OCI-LY1 (cell line): ENCODE results near the gene EML5.

Experiments used
- H2AFZ ChIP-seq: fragments of 200-600 bp; sonication (generic), shearing (Covaris generic); 2 replicates; pipeline ENCODE4 v1.6.0; 2014; ENCODE audit warnings: antibody characterized with exemption, mild to moderate bottlenecking, low read length
- H3F3A ChIP-seq: fragments of 200-600 bp; sonication (generic), shearing (Covaris generic); 2 replicates; pipeline ENCODE4 v1.6.0; 2014; ENCODE audit warnings: mild to moderate bottlenecking, antibody characterized with exemption, low read length, moderate library complexity; ENCODE audit not compliant: insufficient read depth
- H3K27ac ChIP-seq: fragments of 200-600 bp; sonication (generic); 2 replicates; pipeline ENCODE4 v1.5.1; 2014; ENCODE audit warnings: low read length, mixed run types, mild to moderate bottlenecking, low read depth; ENCODE audit not compliant: poor library complexity, severe bottlenecking
- H3K27me3 ChIP-seq: fragments of 200-600 bp; sonication (generic); 2 replicates; pipeline ENCODE4 v1.6.0; 2014; ENCODE audit warnings: antibody characterized with exemption, mild to moderate bottlenecking, low read length, moderate library complexity; ENCODE audit not compliant: insufficient read depth
- H3K36me3 ChIP-seq: fragments of 200-600 bp; sonication (generic); 2 replicates; pipeline ENCODE4 v1.6.1; 2014; ENCODE audit warnings: mild to moderate bottlenecking, antibody characterized with exemption, low read length, moderate library complexity, mixed read lengths; ENCODE audit not compliant: insufficient read depth
- H3K4me1 ChIP-seq: fragments of 200-600 bp; sonication (generic); 2 replicates; pipeline ENCODE4 v1.5.1; 2014; ENCODE audit warnings: mild to moderate bottlenecking, low read length, moderate library complexity; ENCODE audit not compliant: insufficient read depth, severe bottlenecking
- H3K4me2 ChIP-seq: fragments of 200-600 bp; sonication (generic), shearing (Covaris generic); 2 replicates; pipeline ENCODE4 v1.6.1; 2014; ENCODE audit warnings: low read length
- H3K4me3 ChIP-seq: fragments of 200-600 bp; sonication (generic); 2 replicates; pipeline ENCODE4 v1.5.1; 2014; ENCODE audit warnings: low read length, low read depth, mild to moderate bottlenecking, mixed read lengths; ENCODE audit not compliant: poor library complexity, severe bottlenecking
- H3K79me2 ChIP-seq: fragments of 200-600 bp; shearing (Covaris generic); 2 replicates; pipeline ENCODE4 v1.6.1; 2016; ENCODE audit warnings: mixed run types, low read length, mixed read lengths; ENCODE audit not compliant: insufficient read depth
- H3K9ac ChIP-seq: fragments of 200-600 bp; sonication (generic), shearing (Covaris generic); 2 replicates; pipeline ENCODE4 v1.6.1; 2014; ENCODE audit warnings: mild to moderate bottlenecking, low read length, mixed read lengths
- H3K9me2 ChIP-seq: fragments of 200-600 bp; sonication (generic), shearing (Covaris generic); 2 replicates; pipeline ENCODE4 v1.6.1; 2014; ENCODE audit warnings: low read depth, mild to moderate bottlenecking, low read length, mixed read lengths
- H3K9me3 ChIP-seq: fragments of 200-600 bp; shearing (Covaris generic); 2 replicates; pipeline ENCODE4 v1.6.1; 2014; ENCODE audit warnings: low read length, mixed read lengths
- H4K20me1 ChIP-seq: fragments of 200-600 bp; sonication (generic), shearing (Covaris generic); 2 replicates; pipeline ENCODE4 v1.6.0; 2016; ENCODE audit warnings: mild to moderate bottlenecking, low read length; ENCODE audit not compliant: insufficient read depth
- EZH2 ChIP-seq: fragments of 200-600 bp; sonication (generic), shearing (Covaris generic); IDR thresholded peaks from 2 replicates; pipeline ENCODE4 v1.8.0; 2017; ENCODE audit warnings: borderline replicate concordance, mixed run types, mild to moderate bottlenecking, antibody characterized with exemption, low read length, moderate library complexity, mixed read lengths
- TF ChIP-seq, protein P1 (sequence below): fragments of 200-600 bp; sonication (generic), shearing (Covaris generic); IDR thresholded peaks from 2 replicates; pipeline ENCODE4 v1.5.1; 2017; ENCODE audit warnings: mild to moderate bottlenecking, antibody characterized with exemption, low read length, moderate library complexity, mixed read lengths

The EML5 gene

DNA sequence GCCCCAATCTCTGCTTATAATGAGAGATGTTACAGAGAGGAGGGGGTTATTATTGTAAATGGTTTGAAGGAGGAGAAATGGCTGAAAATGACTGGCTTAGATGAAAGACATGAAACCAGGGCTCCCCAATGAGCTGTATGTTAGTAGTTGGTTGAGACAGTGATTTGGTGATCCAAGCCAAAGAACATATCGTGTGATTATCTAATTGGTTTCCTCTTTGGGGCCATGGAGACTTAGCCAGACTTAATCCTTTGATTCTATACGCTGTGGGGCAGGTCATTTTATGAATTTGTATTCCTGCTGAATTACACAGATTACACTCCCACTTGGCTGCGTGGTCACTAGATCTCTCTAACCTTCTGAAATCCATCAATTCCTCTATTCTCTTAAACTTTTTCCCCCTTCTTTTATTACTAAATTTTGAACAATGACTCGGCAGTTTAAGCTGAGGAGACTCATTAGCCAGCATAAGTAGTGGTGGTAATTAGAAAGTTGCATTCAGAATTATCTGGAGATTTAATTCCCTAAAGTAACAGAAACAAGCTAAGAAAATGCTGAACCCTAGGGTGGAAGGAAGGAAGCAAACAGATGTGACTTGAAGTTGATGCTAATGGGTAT lies 37.0 kb upstream of the EML5 start:
- Histone ChIP-seq H3K4me2 (no peak overlapping the region), H3K36me3 (no peaks in the 10 kb centered on the region), H3K4me3 (no peak overlapping the region), H3K27me3 (no peaks in the 10 kb centered on the region), H2AFZ (no peak overlapping the region), H3K9me2 (no peaks in the 10 kb centered on the region), H3F3A (no peaks in the 10 kb centered on the region), H3K9me3 (no peaks in the 10 kb centered on the region), H3K9ac (no peak overlapping the region), H3K79me2 (no peaks in the 10 kb centered on the region), H3K4me1 (peaks cover 5% of the 10 kb centered on the region), H4K20me1 (no peaks in the 10 kb centered on the region), H3K27ac (no peak overlapping the region)
- TF ChIP-seq, protein P1, sequence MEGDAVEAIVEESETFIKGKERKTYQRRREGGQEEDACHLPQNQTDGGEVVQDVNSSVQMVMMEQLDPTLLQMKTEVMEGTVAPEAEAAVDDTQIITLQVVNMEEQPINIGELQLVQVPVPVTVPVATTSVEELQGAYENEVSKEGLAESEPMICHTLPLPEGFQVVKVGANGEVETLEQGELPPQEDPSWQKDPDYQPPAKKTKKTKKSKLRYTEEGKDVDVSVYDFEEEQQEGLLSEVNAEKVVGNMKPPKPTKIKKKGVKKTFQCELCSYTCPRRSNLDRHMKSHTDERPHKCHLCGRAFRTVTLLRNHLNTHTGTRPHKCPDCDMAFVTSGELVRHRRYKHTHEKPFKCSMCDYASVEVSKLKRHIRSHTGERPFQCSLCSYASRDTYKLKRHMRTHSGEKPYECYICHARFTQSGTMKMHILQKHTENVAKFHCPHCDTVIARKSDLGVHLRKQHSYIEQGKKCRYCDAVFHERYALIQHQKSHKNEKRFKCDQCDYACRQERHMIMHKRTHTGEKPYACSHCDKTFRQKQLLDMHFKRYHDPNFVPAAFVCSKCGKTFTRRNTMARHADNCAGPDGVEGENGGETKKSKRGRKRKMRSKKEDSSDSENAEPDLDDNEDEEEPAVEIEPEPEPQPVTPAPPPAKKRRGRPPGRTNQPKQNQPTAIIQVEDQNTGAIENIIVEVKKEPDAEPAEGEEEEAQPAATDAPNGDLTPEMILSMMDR, result no peak
- no peak for TF ChIP-seq EZH2

DNA sequence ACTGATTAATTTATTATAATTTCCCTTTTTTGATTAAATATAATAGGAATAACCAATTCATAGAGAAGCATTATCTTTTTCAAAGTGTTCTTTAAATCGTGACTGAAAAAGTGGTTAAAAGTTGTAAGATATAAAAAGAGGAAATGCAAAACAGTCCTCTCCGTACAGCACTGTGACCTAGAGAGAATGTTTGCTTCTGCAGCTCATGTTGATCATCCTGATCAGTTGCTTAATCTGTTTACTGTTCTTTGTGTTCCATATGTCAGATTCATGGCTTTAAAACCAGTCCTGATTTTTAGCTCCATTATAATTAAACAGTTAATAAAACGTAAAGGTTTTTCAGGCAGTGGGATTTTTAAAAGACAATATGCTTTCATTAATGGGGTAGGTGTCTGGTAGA lies 36.4 kb upstream of the EML5 start:
- no peaks in the 10 kb centered on the region for H3K36me3 ChIP-seq
- H4K20me1 ChIP-seq, result no peaks in the 10 kb centered on the region
- H3F3A ChIP-seq, result no peaks in the 10 kb centered on the region
- no peak overlapping the region for H3K4me2 ChIP-seq
- H3K9me3 ChIP-seq, result no peaks in the 10 kb centered on the region
- H3K79me2 ChIP-seq, result no peaks in the 10 kb centered on the region
- no peak overlapping the region for H3K4me3 ChIP-seq
- no peaks in the 10 kb centered on the region for H3K9me2 ChIP-seq
- no peak overlapping the region for H3K27ac ChIP-seq
- no peak overlapping the region for H2AFZ ChIP-seq
- no peaks in the 10 kb centered on the region for H3K27me3 ChIP-seq
- H3K9ac ChIP-seq, result no peak overlapping the region
- TF ChIP-seq EZH2, result no peak
- TF ChIP-seq, protein P1, result no peak
- peaks cover 7% of the 10 kb centered on the region for H3K4me1 ChIP-seq

- no peaks in the 10 kb centered on the region for H3K9me3 ChIP-seq
- no peak overlapping the region for H3K4me3 ChIP-seq
- TF ChIP-seq, protein P1, result no peak
- TF ChIP-seq EZH2, result no peak
- no peak overlapping the region for H2AFZ ChIP-seq
- no peaks in the 10 kb centered on the region for H3K36me3 ChIP-seq
- no peaks in the 10 kb centered on the region for H3K9me2 ChIP-seq
- H3K27ac ChIP-seq, result no peak overlapping the region
- no peaks in the 10 kb centered on the region for H3K27me3 ChIP-seq
- H3K4me1 ChIP-seq, result peaks cover 10% of the 10 kb centered on the region
- no peak overlapping the region for H3K4me2 ChIP-seq
- H4K20me1 ChIP-seq, result no peaks in the 10 kb centered on the region
- H3F3A ChIP-seq, result no peaks in the 10 kb centered on the region
- no peaks in the 10 kb centered on the region for H3K79me2 ChIP-seq
- H3K9ac ChIP-seq, result no peak overlapping the region
Measured at GRCh38 chr14:88825503-88825902, 32.8 kb upstream of the EML5 start.
